ENCODE data around the gene GGTA1. TPM values are rescaled to one million over a fixed set of nuclear protein-coding genes. Genes with fewer than 3 reads are reported as not detected.
A peak's percentile ranks its signal among the peaks of the same experiment; 100 is the strongest.

GGTA1 gene
- total and polyA plus RNA-seq, 9 of the 15 experiments (the other 6 are each of a cell fraction or from before 2014, with no cell fraction given), result 0.04 to 0.15 TPM; not detected in 7

- no peak for TF ChIP-seq C11orf30 (IDR thresholded peaks at IDR 0.05; ENCODE audit: low read depth)
Measured at GRCh38 chr9:121483473-121484031, 16.1 kb downstream of the GGTA1 start (continued).

- Histone ChIP-seq H3K27ac (ENCODE audit: extremely low read depth, low read depth, low read length) (no peak overlapping the region), H3K9me1 (ENCODE audit: control insufficient read depth, insufficient read depth, low read length) (no peaks in the 10 kb centered on the region), H3K36me3 (ENCODE audit: control insufficient read depth, insufficient read depth, low read length) (no peaks in the 10 kb centered on the region), H4K20me1 (replicated peaks; ENCODE audit: control insufficient read depth, insufficient read depth, low read length) (0 out of 2 replicates have a peak, but pooled peaks cover 2% of the 10 kb centered on the region), H3K4me3 (no peak overlapping the region), H3K9me3 (replicated peaks; ENCODE audit: control insufficient read depth, insufficient read depth, low read depth, low read length) (no peaks in the 10 kb centered on the region), H2AFZ (ENCODE audit: low read depth, low read length) (no peak overlapping the region), H3K79me2 (ENCODE audit: control insufficient read depth, insufficient read depth, low read length) (no peaks in the 10 kb centered on the region), H3K4me2 (ENCODE audit: insufficient read depth, low read length) (no peak overlapping the region), H3K9ac (ENCODE audit: insufficient read depth in 1 of 2, low read depth in 2 of 2, low read length in 2 of 2) (no peak overlapping the region), H3K27me3 (ENCODE audit: control insufficient read depth in 2 of 2, insufficient read depth in 2 of 2, low read length in 2 of 2) (peaks cover under 1 to 11% of the 10 kb centered on the region in 2 experiments; a peak in 3 of 5 replicates), H3K4me1 (replicated peaks in 1 of 2; ENCODE audit: control insufficient read depth in 2 of 2, insufficient read depth in 2 of 2, low read length in 2 of 2) (peaks cover 0 to 17% of the 10 kb centered on the region in 2 experiments; a peak in 3 of 5 replicates)
- BruUV-seq (replicated peaks), result no TSS peak
- 3% methylated on average over 5 of the region's 5 CpGs for WGBS (ENCODE audit: insufficient coverage, low coverage, missing lambda C conversion rate)
- POLR2A ChIA-PET, result interaction anchor here (1.0 kb wide), 1 partner anchor 10 kb away, joined by 3 read pairs; no protein-coding TSS in a partner anchor
- intact Hi-C loops (cut with micrococcal nuclease) (no loop called here), in situ Hi-C loops (cut with MboI) (no loop called here)
- CTCF ChIA-PET (ENCODE audit: low intra/inter-chr PET ratio), result no interaction called here
- peak; percentile 77 for FAIRE-seq
- peak; percentile 68 for ATAC-seq
- peak; percentile 27 to 55 (median 42) for DNase-seq (ENCODE audit: extremely low read depth in 1 of 4, low spot score in 3 of 4)
- TF ChIP-seq NFRKB (IDR thresholded peaks at IDR 0.05; ENCODE audit: low read depth) (no peak), POU5F1 (IDR thresholded peaks at IDR 0.05; ENCODE audit: borderline replicate concordance, low read depth, low read length, partially characterized antibody) (no peak), JUN (IDR thresholded peaks at IDR 0.05; ENCODE audit: borderline replicate concordance, low read depth, low read length) (peak; percentile 73; the same call in 1 of the 2 replicates), JUN (CRISPR knock-in tag; IDR thresholded peaks at IDR 0.05; ENCODE audit: borderline replicate concordance) (no peak), NR2C2 (CRISPR knock-in tag; IDR thresholded peaks at IDR 0.05) (no peak), NR2C2 (tag; IDR thresholded peaks at IDR 0.05) (peak; percentile 44; the same call in 1 of the 2 replicates), ZNF354B (CRISPR knock-in tag; IDR thresholded peaks at IDR 0.05) (no peak), ATF3 (IDR thresholded peaks at IDR 0.05) (peak; percentile 67; the same call in 1 of the 2 replicates), ATF3 (CRISPR knock-in tag; conservative IDR thresholded peaks at IDR 0.05) (no peak), MCM5 (IDR thresholded peaks at IDR 0.05; ENCODE audit: low read depth) (no peak), HOXB6 (CRISPR knock-in tag; IDR thresholded peaks at IDR 0.05; ENCODE audit: borderline replicate concordance) (no peak), TEAD4 (IDR thresholded peaks at IDR 0.05; ENCODE audit: low read length) (peak; percentile 31; the same call in 1 of the 2 replicates), TEAD4 (CRISPR knock-in tag; IDR thresholded peaks at IDR 0.05; ENCODE audit: borderline replicate concordance) (no peak), ARID1B (IDR thresholded peaks at IDR 0.05) (peak; percentile 54; the same call in 1 of the 2 replicates), GATA2 (CRISPR knock-in tag; IDR thresholded peaks at IDR 0.05) (0 out of 2 replicates have a peak, but pooled peaks have one; percentile 36), CREM (IDR thresholded peaks at IDR 0.05; ENCODE audit: low read depth) (0 out of 2 replicates have a peak, but pooled peaks have one; percentile 27), CBFA2T3 (IDR thresholded peaks at IDR 0.05) (peak; percentile 77), TBP (optimal IDR thresholded peaks at IDR 0.05; ENCODE audit: low read depth, low read length) (no peak), CTBP1 (IDR thresholded peaks at IDR 0.05; ENCODE audit: borderline replicate concordance) (0 out of 2 replicates have a peak, but pooled peaks have one; percentile 17)
Measured at GRCh38 chr9:121483049-121483448, 16.6 kb downstream of the GGTA1 start.
